NCI-H1417 (cell line): Measurements from ENCODE around the gene MED12L.
"Not testable (repeated sequence)": the region's sequence is repeated elsewhere in the genome, so short reads cannot be mapped to it uniquely, and the experiment has no call there.

Experiments
- DNase-seq, 3 experiments: peaks; one replicate each; lab custom pipeline; 2025; lab: John Stamatoyannopoulos, UW

The MED12L gene

DNA sequence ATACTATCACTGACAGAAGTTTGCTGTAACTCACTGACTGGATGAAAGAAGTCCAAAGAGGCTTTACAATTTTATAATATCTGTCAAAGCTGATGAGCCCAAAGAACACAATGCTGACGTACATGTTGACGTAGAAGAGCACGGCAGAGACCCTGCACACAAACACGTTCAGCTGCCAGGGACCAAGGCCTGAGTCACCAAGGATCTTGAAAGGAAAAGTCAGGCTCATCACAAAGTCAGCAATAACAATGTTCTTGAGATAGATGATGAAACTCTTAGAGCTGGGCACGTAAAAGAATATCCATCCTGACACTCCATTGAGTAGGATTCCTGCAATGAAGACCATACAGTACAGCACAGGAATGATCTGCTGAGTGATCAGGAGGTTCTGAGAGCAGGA lies 128.4 kb downstream of the MED12L start:
- DNase-seq, result no peak

GRCh38 chr3:151214459-151214858 lies 129.0 kb downstream of the MED12L start:
- DNase-seq, result no peak

GRCh38 chr3:151216641-151217607 lies 131.5 kb downstream of the MED12L start:
- no peak for DNase-seq

DNA sequence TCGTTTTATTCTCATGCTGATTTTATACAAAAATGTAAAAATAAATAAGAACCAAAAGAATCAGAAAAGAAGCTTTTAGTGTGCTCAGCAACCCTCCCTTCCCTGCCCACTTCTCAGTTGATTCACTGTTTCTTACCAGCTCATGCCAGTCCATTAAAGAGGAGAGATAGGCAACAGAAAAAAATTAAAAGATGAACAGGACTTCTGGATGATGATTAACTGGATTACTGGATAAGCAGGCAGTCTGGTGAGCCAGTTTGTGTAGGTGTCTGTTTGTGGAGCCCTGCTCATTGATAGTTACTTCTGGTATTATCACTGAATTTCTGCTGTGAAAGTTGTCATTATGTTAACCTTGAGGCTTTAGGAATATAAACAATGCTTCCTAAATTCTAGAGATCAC lies 132.7 kb downstream of the MED12L start:
- no peak for DNase-seq

DNA sequence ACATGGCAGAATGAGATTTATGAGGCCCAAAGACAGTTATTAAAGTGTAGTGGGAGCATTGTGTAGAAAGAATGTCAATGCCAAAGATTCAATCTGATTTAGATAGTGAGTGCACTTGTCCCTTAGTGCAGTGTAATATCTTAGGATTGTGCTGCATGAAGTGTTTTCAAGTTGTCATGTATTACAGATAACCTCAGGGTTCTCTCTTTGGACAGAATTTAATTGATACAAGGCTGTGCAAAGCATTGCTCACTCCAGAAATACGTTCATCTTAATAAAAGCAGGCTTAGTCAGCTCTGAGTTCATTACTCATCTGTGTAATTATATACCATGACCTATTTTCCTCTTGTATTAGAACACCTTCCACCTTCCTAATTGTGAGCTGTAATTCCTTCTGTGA lies 133.6 kb downstream of the MED12L start:
- DNase-seq, result peak in 1 of 3 experiments; percentile 64

- no peak for DNase-seq
These were observed 138.9 kb downstream of the MED12L start for GRCh38 chr3:151224268-151224866.

DNA sequence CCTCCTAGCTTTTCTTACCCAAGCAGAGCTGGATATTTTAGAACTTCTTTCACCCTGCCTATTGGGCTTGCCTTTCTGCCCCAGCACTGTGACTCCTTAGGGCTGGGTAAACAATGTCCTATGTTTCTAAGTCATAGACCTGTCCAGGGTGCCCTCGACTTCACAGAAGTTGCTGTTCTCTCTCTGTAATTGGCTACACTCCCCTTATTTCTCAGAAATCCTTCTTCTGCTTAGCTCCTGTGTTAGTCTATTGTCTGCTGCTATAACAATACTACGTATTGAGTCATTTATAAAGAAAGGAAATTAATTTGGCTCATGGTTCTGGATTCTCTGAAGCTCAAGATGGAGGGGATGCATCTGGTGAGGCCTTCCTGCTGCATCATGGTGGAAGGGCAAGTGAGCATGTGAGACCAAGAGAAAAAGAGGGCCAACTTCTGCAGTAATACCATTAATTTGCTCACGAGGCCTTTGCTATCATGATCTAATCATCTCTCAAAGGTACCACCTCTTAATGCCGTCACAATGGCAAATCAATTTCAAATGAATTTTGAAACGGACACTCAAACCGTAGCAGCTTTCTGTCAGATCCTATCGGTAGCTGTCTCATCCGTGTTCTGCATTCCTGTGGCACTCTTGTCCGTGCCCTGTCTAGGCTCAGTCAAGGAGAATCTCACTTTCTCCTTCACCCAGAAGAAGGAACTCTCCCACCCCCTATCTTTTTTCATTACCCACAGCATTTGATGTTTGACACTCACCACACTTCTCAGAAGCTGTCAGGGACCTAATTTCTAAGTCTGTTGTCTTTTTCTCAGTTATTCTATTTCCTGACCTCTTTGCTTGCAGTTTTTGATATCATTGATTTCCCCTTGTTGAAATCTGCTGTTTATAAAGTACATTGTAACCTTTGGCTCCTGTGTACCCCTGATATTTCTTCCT lies 139.8 kb downstream of the MED12L start:
- no peak for DNase-seq

- peak in 1 of 3 experiments; percentile 43 for DNase-seq
These were observed 140.7 kb downstream of the MED12L start for GRCh38 chr3:151226088-151226563.

- DNase-seq, result no peak
These were observed 141.4 kb downstream of the MED12L start for GRCh38 chr3:151226825-151227224.

- peak in 1 of 3 experiments; percentile 47 for DNase-seq
These were observed 141.9 kb downstream of the MED12L start for GRCh38 chr3:151227266-151227806.

DNA sequence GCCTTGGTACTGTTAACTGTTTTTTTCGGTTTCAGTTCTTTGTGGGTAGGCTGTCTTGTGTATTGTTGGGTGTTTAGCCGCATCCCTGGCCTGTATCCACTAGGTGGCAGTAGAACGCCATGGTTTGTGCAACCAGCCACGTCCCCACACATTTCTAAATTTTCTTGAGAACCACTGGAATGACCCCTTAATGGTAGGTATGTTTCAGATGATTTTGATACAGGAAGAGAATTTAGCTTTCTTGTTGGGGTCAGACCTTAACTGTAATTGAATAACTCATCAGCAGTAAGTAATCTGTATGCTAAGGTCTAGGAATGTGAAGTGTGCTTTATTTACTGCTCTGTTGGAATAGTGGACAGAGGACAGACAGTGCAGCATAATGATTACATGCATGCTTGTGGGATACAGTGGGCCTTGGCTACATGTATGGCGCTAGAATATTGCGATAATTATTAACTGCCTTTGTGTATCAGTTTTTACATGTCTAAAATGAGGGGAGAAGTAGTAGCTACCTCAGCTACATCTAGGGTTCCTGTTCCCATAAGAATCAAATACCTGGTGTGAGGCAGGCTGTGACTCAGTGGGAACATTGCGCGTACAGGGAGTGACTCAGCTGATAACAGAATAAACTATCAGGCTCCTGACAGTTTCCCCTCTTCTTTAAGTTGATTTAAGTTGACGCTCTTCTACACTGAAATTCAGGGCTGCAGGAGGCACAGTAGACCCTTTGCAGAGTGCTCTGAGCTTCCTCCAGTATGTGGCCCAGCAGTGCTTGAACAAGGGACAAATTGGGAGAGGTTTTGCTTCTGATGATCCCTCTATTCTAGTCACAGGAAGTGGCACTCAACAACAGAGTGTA lies 142.6 kb downstream of the MED12L start:
- peak; percentile 47 to 85 (median 66) for DNase-seq

DNA sequence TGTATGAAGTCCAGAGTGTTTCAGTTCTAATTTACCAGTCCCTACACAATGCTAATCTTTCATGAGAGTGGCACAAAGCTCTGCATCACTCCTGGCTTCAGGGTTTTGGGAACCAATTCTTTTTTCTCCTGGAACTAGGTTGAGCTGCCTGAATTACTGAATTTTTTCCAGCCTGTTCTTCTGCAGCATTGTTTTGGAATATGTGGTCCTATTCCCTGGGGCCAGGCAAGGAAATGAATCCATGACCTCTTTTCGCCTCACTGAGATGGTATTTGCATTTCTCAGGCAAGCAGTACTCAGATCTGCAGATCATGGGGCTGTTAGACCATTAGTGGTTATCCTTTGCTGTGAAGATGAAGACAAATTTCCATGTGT lies 143.2 kb downstream of the MED12L start:
- DNase-seq, result no peak

DNA sequence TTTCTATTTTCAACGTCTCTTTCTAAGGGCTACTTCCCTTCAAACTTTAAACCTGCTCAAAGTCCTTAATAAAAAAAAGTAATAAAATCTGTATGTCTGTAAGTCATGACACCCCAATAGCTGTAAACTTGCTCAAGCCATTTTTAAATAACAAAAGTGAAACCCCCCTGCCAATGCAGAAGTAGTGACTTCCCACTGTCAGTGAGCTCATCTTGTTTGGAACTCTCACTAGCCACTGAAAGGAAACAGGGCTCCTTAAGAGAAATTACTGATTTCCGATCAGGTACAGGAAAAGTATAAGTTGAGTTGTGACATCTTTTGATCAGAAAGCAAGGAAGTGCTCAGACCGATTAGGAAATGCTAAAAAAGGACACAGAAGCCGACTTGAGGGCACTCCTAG lies 145.2 kb downstream of the MED12L start:
- DNase-seq, result no peak

DNA sequence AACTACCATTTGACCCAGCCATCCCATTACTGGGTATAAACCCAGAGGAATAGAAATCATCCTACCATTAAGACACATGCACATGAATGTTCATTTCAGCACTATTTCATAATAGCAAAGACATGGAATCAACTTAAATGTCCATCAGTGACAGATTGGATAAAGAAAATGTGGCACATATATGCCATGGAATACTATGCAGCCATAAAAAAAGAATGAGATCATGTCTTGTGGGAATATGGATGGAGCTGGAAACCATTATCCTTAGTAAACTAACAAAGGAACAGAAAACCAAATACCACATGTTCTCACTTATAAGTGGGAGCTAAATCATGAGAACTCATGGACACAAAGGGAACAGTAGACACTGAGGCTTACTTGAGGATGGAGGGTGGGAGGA lies 146.9 kb downstream of the MED12L start:
- not testable (repeated sequence) for DNase-seq

GRCh38 chr3:151232991-151233390 lies 147.5 kb downstream of the MED12L start:
- DNase-seq, result no peak

DNA sequence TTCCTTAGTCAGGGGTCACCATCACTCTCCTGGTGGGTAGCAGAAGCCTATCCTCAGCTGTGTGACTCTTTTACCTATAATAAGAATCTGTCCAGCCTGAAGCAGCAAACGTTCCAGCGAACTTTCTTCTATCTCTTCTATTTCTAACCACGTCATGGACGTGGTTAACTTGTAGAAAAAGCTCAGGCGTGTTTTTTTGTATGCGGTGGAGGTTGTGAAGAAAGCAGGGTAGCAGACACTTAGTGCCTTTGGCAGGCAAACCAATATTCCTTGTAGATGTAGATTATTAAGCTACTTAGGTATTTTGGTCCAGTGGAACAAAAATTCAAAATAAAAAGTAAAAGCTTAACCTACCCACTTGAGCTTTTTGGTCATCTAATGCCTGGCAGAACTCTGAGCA lies 149.4 kb downstream of the MED12L start:
- no peak for DNase-seq

GRCh38 chr3:151236316-151236715 lies 150.9 kb downstream of the MED12L start:
- no peak for DNase-seq

GRCh38 chr3:151236736-151237135 lies 151.3 kb downstream of the MED12L start:
- DNase-seq, result no peak

GRCh38 chr3:151242006-151242405 lies 156.5 kb downstream of the MED12L start:
- DNase-seq, result not testable (repeated sequence)

GRCh38 chr3:151248772-151249337 lies 163.4 kb downstream of the MED12L start:
- DNase-seq, result no peak
